GM10266 (cell line): Measurements from ENCODE around the gene TMEM60.

Experiments used
- DNase-seq: peaks from one replicate; pipeline ENCODE4 v3.0.0; 2012; ENCODE audit errors: extremely low spot score
- CTCF ChIP-seq: IDR thresholded peaks from 2 replicates; pipeline ENCODE4 v1.5.1; 2012; ENCODE audit warnings: mild to moderate bottlenecking, low read depth; ENCODE audit not compliant: control insufficient read depth, insufficient read depth; ENCODE audit errors: missing control alignments

Gene TMEM60

GRCh38 chr7:77771901-77772300 is 26.3 kb downstream of the TMEM60 start:
- no peak for DNase-seq
- TF ChIP-seq CTCF: no peak

DNA sequence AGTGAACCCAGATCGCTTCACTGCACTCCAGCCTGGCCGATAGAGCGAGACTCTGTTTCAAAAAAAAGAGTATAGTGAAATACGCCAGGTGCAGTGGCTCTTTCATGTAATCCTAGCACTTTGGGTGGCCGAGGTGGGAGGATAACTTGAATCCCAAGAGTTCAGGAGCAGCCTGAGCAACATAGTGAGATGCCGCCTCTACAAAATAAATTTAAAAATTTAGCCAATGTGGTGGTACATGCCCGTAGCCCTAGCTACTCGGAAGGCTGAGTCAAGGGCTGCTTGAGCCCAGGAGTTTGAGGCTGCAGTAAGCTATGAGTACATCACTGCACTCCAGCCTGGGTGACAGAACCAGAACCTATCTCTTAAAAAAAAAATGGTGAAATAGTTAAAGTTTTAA is 27.9 kb downstream of the TMEM60 start:
- DNase-seq: no peak
- no peak for TF ChIP-seq CTCF

DNA sequence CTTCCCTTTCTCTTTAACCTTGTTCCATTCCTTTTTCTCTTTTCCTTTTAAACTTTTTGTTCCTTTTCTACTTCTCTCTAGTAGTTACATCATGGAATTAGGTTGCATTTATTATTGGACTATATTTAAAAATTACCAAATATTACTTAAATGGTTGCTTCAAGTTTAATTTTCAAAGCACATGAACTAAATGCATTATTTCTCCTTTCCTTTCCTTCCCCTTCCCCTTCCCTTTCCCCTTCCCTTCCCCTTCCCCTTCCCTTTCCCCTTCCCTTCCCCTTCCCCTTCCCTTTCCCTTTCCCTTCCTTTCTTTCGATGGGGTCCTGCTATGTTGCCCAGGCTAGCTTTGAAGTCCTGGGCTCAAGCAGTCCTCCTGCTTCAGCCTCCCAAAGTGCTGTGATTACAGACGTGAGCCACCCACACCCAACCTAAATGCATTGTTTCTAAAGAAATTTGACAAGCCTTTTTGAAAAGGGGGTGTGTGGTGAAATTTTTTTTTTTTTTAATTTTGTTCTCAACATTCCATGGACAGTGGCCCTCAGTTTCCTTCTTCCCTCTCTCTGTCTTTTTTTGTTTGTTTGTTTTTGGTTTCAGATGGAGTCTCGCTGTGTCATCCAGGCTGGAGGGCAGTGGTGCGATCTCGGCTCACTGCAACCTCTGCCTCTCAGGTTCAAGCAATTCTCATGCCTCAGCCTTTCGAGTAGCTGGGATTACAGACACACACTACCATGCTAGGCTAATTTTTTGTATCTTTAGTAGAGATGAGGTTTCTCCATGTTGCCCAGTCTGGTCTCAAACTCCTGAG is 31.2 kb downstream of the TMEM60 start:
- DNase-seq: no peak
- TF ChIP-seq CTCF: no peak

DNA sequence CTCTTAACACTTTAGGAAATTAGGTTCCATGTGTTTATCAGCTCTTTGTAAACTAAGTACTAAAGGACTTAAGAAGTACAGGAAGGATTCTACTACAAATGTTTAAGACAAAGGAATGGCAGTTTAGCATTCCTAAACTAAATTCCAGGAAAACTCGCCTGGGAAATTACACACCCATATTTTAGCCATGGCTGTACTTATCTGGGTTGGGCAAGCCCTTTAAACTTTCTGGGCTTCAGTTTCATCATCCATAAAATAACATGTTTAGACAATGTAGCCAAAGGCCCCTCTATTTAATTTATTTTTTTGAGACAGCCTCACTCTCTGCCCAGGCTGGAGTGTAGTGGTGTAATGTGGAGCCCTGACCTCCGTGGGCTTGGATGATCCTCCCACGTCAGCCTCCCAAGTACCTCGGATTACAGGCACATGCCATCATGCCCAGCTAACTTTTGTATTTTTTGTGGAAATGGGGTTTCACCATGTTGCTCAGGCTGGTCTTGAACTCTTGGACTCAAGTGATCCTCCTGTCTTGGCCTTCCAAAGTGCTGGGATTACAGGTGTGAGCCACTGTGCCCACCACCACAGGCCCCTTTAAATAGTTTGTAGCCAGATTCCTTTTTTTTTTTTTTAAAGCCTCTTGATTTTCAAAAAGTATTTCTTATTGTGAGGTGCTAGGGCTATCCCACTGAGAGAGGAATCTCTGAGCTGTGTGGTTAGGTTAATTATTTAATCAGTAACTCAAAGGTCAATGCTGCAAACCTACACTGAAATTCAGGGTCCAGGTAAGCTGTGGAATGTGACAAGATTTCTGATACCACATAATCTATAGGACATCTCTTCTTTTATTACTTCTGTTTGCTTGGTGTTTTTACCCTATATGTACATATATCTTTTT is 32.1 kb downstream of the TMEM60 start:
- no peak for TF ChIP-seq CTCF

GRCh38 chr7:77765481-77765880 is 32.8 kb downstream of the TMEM60 start:
- no peak for TF ChIP-seq CTCF
- no peak for DNase-seq

More for the DNA sequence above, 32.1 kb downstream of the TMEM60 start:
- DNase-seq: no peak

GRCh38 chr7:77760809-77761453 is 37.3 kb downstream of the TMEM60 start:
- TF ChIP-seq CTCF: no peak
- DNase-seq: no peak
